Neuronal stem cell (in vitro differentiated cells): ENCODE measurements around the gene MYO3B.
"Not testable (repeated sequence)": the region's sequence is repeated elsewhere in the genome, so short reads cannot be mapped to it uniquely, and the experiment has no call there.

ENCODE experiments used
- DNase-seq: peaks from one replicate; pipeline ENCODE4 v3.0.0-alpha.2; 2013; ENCODE audit warnings: low spot score
- H2AFZ ChIP-seq: one replicate; pipeline ENCODE4 v1.6.1; 2013; ENCODE audit warnings: mild to moderate bottlenecking, low read length, inconsistent platforms
- H2AK5ac ChIP-seq: 2 replicates; pipeline ENCODE4 v1.6.1; 2013; ENCODE audit warnings: low read depth, mild to moderate bottlenecking, inconsistent platforms, low read length, moderate library complexity, mixed read lengths
- H2BK120ac ChIP-seq: 2 replicates; pipeline ENCODE4 v1.6.1; 2013; ENCODE audit warnings: low read depth, mild to moderate bottlenecking, inconsistent platforms, low read length, moderate library complexity, mixed read lengths
- H2BK12ac ChIP-seq: one replicate; pipeline ENCODE4 v1.6.1; 2013; ENCODE audit warnings: low read length, inconsistent platforms
- H2BK15ac ChIP-seq: 2 replicates; pipeline ENCODE4 v1.6.1; 2013; ENCODE audit warnings: mild to moderate bottlenecking, low read length, inconsistent platforms, mixed read lengths
- H2BK5ac ChIP-seq: one replicate; pipeline ENCODE4 v1.6.1; 2013; ENCODE audit warnings: inconsistent platforms, mild to moderate bottlenecking, low read length, moderate library complexity
- H3K14ac ChIP-seq: one replicate; pipeline ENCODE4 v1.6.1; 2013; ENCODE audit warnings: low read length, inconsistent platforms
- H3K18ac ChIP-seq: 2 replicates; pipeline ENCODE4 v1.6.1; 2013; ENCODE audit warnings: low read length, inconsistent platforms
- H3K23ac ChIP-seq: 2 replicates; pipeline ENCODE4 v1.6.1; 2013; ENCODE audit warnings: low read depth, mild to moderate bottlenecking, mixed read lengths, low read length, inconsistent platforms; ENCODE audit not compliant: poor library complexity
- H3K27ac ChIP-seq: replicated peaks from 3 replicates; pipeline ENCODE4 v1.5.1; 2013; ENCODE audit warnings: low read length, inconsistent platforms
- H3K27me3 ChIP-seq, 3 experiments: 2 replicates each; pipeline ENCODE4 v1.6.1; 2013; ENCODE audit warnings: low read length in 3 of 3, mild to moderate bottlenecking in 2 of 3, inconsistent platforms in 1 of 3, low read depth in 1 of 3, mixed read lengths in 1 of 3, moderate library complexity in 1 of 3; ENCODE audit not compliant: control insufficient read depth in 3 of 3, insufficient read depth in 3 of 3
- H3K36me3 ChIP-seq, 2 donors: replicated peaks in 1 of 2; 2 replicates each; pipeline ENCODE4 v1.6.1; 2013; ENCODE audit warnings: low read length in 2 of 2; ENCODE audit not compliant: control insufficient read depth in 2 of 2, insufficient read depth in 2 of 2
- H3K4ac ChIP-seq: 2 replicates; pipeline ENCODE4 v1.6.1; 2013; ENCODE audit warnings: inconsistent platforms, mild to moderate bottlenecking, low read length, moderate library complexity
- H3K4me1 ChIP-seq, 2 donors: 1 replicate in 1 of 2; 2 replicates in 1 of 2; pipeline ENCODE4 v1.6.1; 2013; ENCODE audit warnings: low read length in 2 of 2, low read depth in 1 of 2; ENCODE audit not compliant: control insufficient read depth in 2 of 2, insufficient read depth in 1 of 2
- H3K4me2 ChIP-seq: one replicate; pipeline ENCODE4 v1.6.1; 2013; ENCODE audit warnings: mild to moderate bottlenecking, low read length, inconsistent platforms; ENCODE audit not compliant: insufficient read depth, poor library complexity, severe bottlenecking
- H3K4me3 ChIP-seq, 2 donors: 2 replicates each; pipeline ENCODE4 v1.5.1; 2013; ENCODE audit warnings: low read length in 2 of 2, mild to moderate bottlenecking in 2 of 2, inconsistent platforms in 1 of 2, moderate library complexity in 1 of 2
- H3K79me1 ChIP-seq: one replicate; pipeline ENCODE4 v1.6.1; 2013; ENCODE audit warnings: low read depth, mild to moderate bottlenecking, inconsistent platforms, low read length, moderate library complexity
- H3K9ac ChIP-seq: one replicate; pipeline ENCODE4 v1.6.1; 2013; ENCODE audit warnings: mild to moderate bottlenecking, low read depth, low read length, inconsistent platforms; ENCODE audit not compliant: poor library complexity
- H3K9me3 ChIP-seq, 2 donors: replicated peaks in 1 of 2; 2 replicates each; pipeline versions ENCODE3 to v1.6.1; 2013; ENCODE audit warnings: low read length in 2 of 2, mild to moderate bottlenecking in 2 of 2, inconsistent platforms in 1 of 2, low read depth in 1 of 2, mixed read lengths in 1 of 2, moderate library complexity in 1 of 2; ENCODE audit not compliant: control insufficient read depth in 2 of 2, insufficient read depth in 1 of 2
- H4K8ac ChIP-seq: one replicate; pipeline ENCODE4 v1.6.1; 2013; ENCODE audit warnings: low read depth, mild to moderate bottlenecking, inconsistent platforms, low read length, moderate library complexity
- H4K91ac ChIP-seq: one replicate; pipeline ENCODE4 v1.6.1; 2013; ENCODE audit warnings: low read length, low read depth, mild to moderate bottlenecking, inconsistent platforms; ENCODE audit not compliant: poor library complexity
- WGBS, 2 donors: extraction: QIAGEN DNeasy Blood & Tissue Kit; methylation state at CpG; one replicate each; pipeline ENCODE4 v1.1.7; 2013; ENCODE audit warnings: missing lambda C conversion rate in 2 of 2, mixed read lengths in 1 of 2; ENCODE audit not compliant: insufficient read length in 2 of 2, insufficient replicate concordance in 1 of 2; ENCODE audit errors: extremely low coverage in 2 of 2; 5-methylcytosine and 5-hydroxymethylcytosine counted together

The MYO3B gene

GRCh38 chr2:170277951-170278350 is 100.0 kb downstream of the MYO3B start:
- DNase-seq, result no peak
- no peak overlapping the region for H2BK120ac ChIP-seq
- H3K27me3 ChIP-seq, result peaks cover 0 to 4% (median 0%) of the 10 kb centered on the region in 3 experiments
- H3K14ac ChIP-seq, result no peak overlapping the region
- no peak overlapping the region for H2AK5ac ChIP-seq
- H2AFZ ChIP-seq, result no peak overlapping the region
- no peak overlapping the region for H2BK12ac ChIP-seq
- no peak overlapping the region for H3K18ac ChIP-seq
- no peaks in the 10 kb centered on the region for H3K36me3 ChIP-seq
- no peak overlapping the region for H2BK15ac ChIP-seq
- H3K23ac ChIP-seq, result no peak overlapping the region
- no peaks in the 10 kb centered on the region for H3K79me1 ChIP-seq
- H4K91ac ChIP-seq, result no peak overlapping the region
- H3K4ac ChIP-seq, result no peak overlapping the region
- H3K4me1 ChIP-seq, result peaks cover 0 to 14% of the 10 kb centered on the region in 2 donors
- no peak overlapping the region for H3K27ac ChIP-seq
- H3K9ac ChIP-seq, result no peak overlapping the region
- H3K9me3 ChIP-seq, result no peaks in the 10 kb centered on the region
- no peak overlapping the region for H3K4me3 ChIP-seq
- no peak overlapping the region for H3K4me2 ChIP-seq
- no CpG with 5 or more reads among the region's 2 CpGs for WGBS, 2 donors
- H2BK5ac ChIP-seq, result no peak overlapping the region
- H4K8ac ChIP-seq, result no peak overlapping the region

- H3K23ac ChIP-seq, H3K27ac ChIP-seq: not testable (repeated sequence)
Observed at GRCh38 chr2:170279615-170280014, 101.7 kb downstream of the MYO3B start.

GRCh38 chr2:170282851-170283250 is 104.9 kb downstream of the MYO3B start:
- Histone ChIP-seq H3K23ac (no peak overlapping the region), H2AFZ (no peak overlapping the region), H3K9ac (no peak overlapping the region), H2BK12ac (no peak overlapping the region), H3K27ac (no peak overlapping the region), H3K36me3 (no peaks in the 10 kb centered on the region), H2BK15ac (no peak overlapping the region), H3K9me3 (no peaks in the 10 kb centered on the region), H4K8ac (no peak overlapping the region), H2BK5ac (no peak overlapping the region), H3K18ac (no peak overlapping the region), H2AK5ac (no peak overlapping the region), H3K4me2 (no peak overlapping the region), H3K4me3 (no peak overlapping the region), H4K91ac (no peak overlapping the region), H3K4ac (no peak overlapping the region), H3K14ac (no peak overlapping the region), H3K27me3 (no peaks in the 10 kb centered on the region), H3K79me1 (no peaks in the 10 kb centered on the region), H3K4me1 (peaks cover 0 to 3% of the 10 kb centered on the region in 2 donors), H2BK120ac (no peak overlapping the region)
- DNase-seq, result no peak
- WGBS, 2 donors, result no CpG with 5 or more reads among the region's 3 CpGs

More at GRCh38 chr2:170279615-170280014, 101.7 kb downstream of the MYO3B start:
- not testable (repeated sequence) for H2AFZ ChIP-seq, H3K4me3 ChIP-seq, H3K27me3 ChIP-seq, H3K14ac ChIP-seq, H4K91ac ChIP-seq, H3K4me2 ChIP-seq, H3K4ac ChIP-seq, H2AK5ac ChIP-seq, H3K36me3 ChIP-seq, H2BK12ac ChIP-seq, H4K8ac ChIP-seq, H3K9ac ChIP-seq, H3K79me1 ChIP-seq, DNase-seq, H2BK120ac ChIP-seq, H2BK5ac ChIP-seq, H3K18ac ChIP-seq, H2BK15ac ChIP-seq, H3K9me3 ChIP-seq
- peaks cover 0 to 14% of the 10 kb centered on the region in 2 donors for H3K4me1 ChIP-seq
- WGBS, 2 donors, result no CpG with 5 or more reads among the region's 2 CpGs

- Histone ChIP-seq H3K9ac (no peak overlapping the region), H3K18ac (no peak overlapping the region), H3K27me3 (no peaks in the 10 kb centered on the region), H3K9me3 (no peaks in the 10 kb centered on the region), H3K4me1 (no peaks in the 10 kb centered on the region), H3K14ac (no peak overlapping the region), H2AFZ (no peak overlapping the region), H3K79me1 (no peaks in the 10 kb centered on the region), H4K91ac (no peak overlapping the region), H4K8ac (no peak overlapping the region), H3K4me2 (no peak overlapping the region), H2BK15ac (no peak overlapping the region), H3K4me3 (no peak overlapping the region), H3K27ac (no peak overlapping the region), H2AK5ac (no peak overlapping the region), H3K23ac (no peak overlapping the region), H2BK12ac (no peak overlapping the region), H3K4ac (no peak overlapping the region), H2BK5ac (no peak overlapping the region), H3K36me3 (no peaks in the 10 kb centered on the region), H2BK120ac (no peak overlapping the region)
- no peak for DNase-seq
- WGBS, 2 donors, result 100% methylated on average over 1 of the region's 1 CpG; no CpG with 5 or more reads in 1 of the 2 donors
Observed at GRCh38 chr2:170284205-170284604, 106.3 kb downstream of the MYO3B start.
